GM12878 (cell line): ENCODE results near the gene SCYGR6.

Source experiments
- BRCA1 ChIP-seq: IDR thresholded peaks from 2 replicates; pipeline ENCODE4 v1.6.1; 2011; ENCODE audit warnings: low read depth, low read length, improper control_type of control experiment
- CBX5 ChIP-seq: sonication (generic); IDR thresholded peaks from 2 replicates; pipeline ENCODE4 v1.6.1; 2016; ENCODE audit warnings: low read depth, moderate library complexity, mild to moderate bottlenecking, inconsistent platforms
- ETV6 ChIP-seq, 2 experiments: fragments of 450-650 bp in 1 of 2; IDR thresholded peaks in 1 of 2; conservative IDR thresholded peaks in 1 of 2; 2 replicates each; pipeline ENCODE4 v1.6.1; 2014; ENCODE audit warnings: antibody characterized with exemption in 1 of 2, borderline replicate concordance in 1 of 2, low read depth in 1 of 2, mild to moderate bottlenecking in 1 of 2, moderate library complexity in 1 of 2
- MXI1 ChIP-seq: fragments of 150-350 bp; IDR thresholded peaks from 2 replicates; pipeline ENCODE4 v1.6.1; 2011; ENCODE audit warnings: low read depth, mild to moderate bottlenecking, inconsistent platforms, low read length, improper control_type of control experiment
- PAX5 ChIP-seq: IDR thresholded peaks from 2 replicates; pipeline ENCODE4 v1.6.1; 2011; ENCODE audit warnings: low read depth, low read length, borderline replicate concordance
- POLR2A ChIP-seq: IDR thresholded peaks from 2 replicates; pipeline ENCODE4 v1.6.1; 2011; ENCODE audit warnings: low read depth, mild to moderate bottlenecking, low read length
- SUPT20H ChIP-seq: IDR thresholded peaks from 2 replicates; pipeline ENCODE4 v1.6.1; 2011; ENCODE audit warnings: low read depth, mild to moderate bottlenecking, low read length, moderate library complexity, borderline replicate concordance; ENCODE audit not compliant: control insufficient read depth
- TAF1 ChIP-seq: IDR thresholded peaks from 2 replicates; pipeline ENCODE4 v1.6.1; 2011; ENCODE audit warnings: mild to moderate bottlenecking, low read depth, low read length, borderline replicate concordance
- TCF12 ChIP-seq: IDR thresholded peaks from 2 replicates; pipeline ENCODE4 v1.6.1; 2011; ENCODE audit warnings: low read depth, mild to moderate bottlenecking, low read length
- YBX1 ChIP-seq: fragments of 450-650 bp; IDR thresholded peaks from 2 replicates; pipeline ENCODE4 v1.6.1; 2016; ENCODE audit warnings: antibody characterized with exemption
- TF ChIP-seq, protein P1 (sequence below): IDR thresholded peaks from 2 replicates; pipeline ENCODE4 v1.6.1; 2011; ENCODE audit warnings: mild to moderate bottlenecking, low read depth, low read length, moderate library complexity; ENCODE audit not compliant: insufficient replicate concordance
- TF ChIP-seq, protein P2 (sequence below), 3 experiments: IDR thresholded peaks in 2 of 3; conservative IDR thresholded peaks in 1 of 3; 2 replicates each; pipeline ENCODE4 v1.5.1; 2011; ENCODE audit warnings: low read depth in 3 of 3, low read length in 3 of 3, mild to moderate bottlenecking in 3 of 3, control low read depth in 2 of 3, moderate library complexity in 2 of 3, inconsistent platforms in 1 of 3, mixed read lengths in 1 of 3; ENCODE audit not compliant: control insufficient read depth in 2 of 3, insufficient read depth in 1 of 3; ENCODE audit errors: extremely low read depth in 1 of 3

DNA sequence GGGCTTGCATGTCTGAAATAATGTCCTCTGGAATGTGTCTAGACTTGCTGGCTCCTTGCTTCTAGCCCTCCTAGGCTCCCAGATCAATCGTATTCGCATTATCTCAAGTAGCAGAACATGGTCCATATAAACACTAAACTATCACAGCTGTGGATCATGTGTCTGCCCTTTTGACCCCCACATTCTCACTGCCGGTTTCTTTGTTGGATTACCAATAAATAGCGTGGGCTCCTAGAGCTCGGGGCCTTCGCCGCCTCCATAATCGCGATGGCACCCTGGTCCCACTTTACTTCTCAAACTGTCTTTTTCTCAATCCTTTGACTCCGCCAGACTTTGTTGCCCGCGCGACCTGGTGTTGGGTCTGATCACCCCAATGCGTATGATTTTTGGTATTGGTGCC is 14.8 kb upstream of the SCYGR6 start:
- TF ChIP-seq, protein P1, sequence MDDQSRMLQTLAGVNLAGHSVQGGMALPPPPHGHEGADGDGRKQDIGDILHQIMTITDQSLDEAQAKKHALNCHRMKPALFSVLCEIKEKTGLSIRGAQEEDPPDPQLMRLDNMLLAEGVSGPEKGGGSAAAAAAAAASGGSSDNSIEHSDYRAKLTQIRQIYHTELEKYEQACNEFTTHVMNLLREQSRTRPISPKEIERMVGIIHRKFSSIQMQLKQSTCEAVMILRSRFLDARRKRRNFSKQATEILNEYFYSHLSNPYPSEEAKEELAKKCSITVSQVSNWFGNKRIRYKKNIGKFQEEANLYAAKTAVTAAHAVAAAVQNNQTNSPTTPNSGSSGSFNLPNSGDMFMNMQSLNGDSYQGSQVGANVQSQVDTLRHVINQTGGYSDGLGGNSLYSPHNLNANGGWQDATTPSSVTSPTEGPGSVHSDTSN = no peak
- no peak for TF ChIP-seq ETV6 (conservative IDR thresholded peaks at IDR 0.05 in 1 of 2, IDR thresholded peaks at IDR 0.05 in 1 of 2; ENCODE audit: borderline replicate concordance in 1 of 2, low read depth in 1 of 2)
- TF ChIP-seq, protein P2, sequence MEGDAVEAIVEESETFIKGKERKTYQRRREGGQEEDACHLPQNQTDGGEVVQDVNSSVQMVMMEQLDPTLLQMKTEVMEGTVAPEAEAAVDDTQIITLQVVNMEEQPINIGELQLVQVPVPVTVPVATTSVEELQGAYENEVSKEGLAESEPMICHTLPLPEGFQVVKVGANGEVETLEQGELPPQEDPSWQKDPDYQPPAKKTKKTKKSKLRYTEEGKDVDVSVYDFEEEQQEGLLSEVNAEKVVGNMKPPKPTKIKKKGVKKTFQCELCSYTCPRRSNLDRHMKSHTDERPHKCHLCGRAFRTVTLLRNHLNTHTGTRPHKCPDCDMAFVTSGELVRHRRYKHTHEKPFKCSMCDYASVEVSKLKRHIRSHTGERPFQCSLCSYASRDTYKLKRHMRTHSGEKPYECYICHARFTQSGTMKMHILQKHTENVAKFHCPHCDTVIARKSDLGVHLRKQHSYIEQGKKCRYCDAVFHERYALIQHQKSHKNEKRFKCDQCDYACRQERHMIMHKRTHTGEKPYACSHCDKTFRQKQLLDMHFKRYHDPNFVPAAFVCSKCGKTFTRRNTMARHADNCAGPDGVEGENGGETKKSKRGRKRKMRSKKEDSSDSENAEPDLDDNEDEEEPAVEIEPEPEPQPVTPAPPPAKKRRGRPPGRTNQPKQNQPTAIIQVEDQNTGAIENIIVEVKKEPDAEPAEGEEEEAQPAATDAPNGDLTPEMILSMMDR (IDR thresholded peaks at IDR 0.05 in 2 of 3, conservative IDR thresholded peaks at IDR 0.05 in 1 of 3; ENCODE audit: control insufficient read depth in 2 of 3, extremely low read depth in 1 of 3, insufficient read depth in 1 of 3, low read depth in 3 of 3, low read length in 3 of 3) = no peak
- TF ChIP-seq YBX1 = no peak
- no peak for TF ChIP-seq SUPT20H
- TF ChIP-seq POLR2A = no peak
- no peak for TF ChIP-seq PAX5
- TF ChIP-seq TAF1 = no peak
- TF ChIP-seq MXI1 = no peak
- no peak for TF ChIP-seq TCF12
- TF ChIP-seq BRCA1 = no peak
- no peak for TF ChIP-seq CBX5
